HUES64 (cell line): ENCODE results near the gene NOL6. TPM values are rescaled to one million over a fixed set of nuclear protein-coding genes. Genes with fewer than 3 reads are reported as not detected.
"Not testable (repeated sequence)": the region's sequence is repeated elsewhere in the genome, so short reads cannot be mapped to it uniquely, and the experiment has no call there.

Source experiments
- H3K27ac ChIP-seq: 2 replicates; pipeline ENCODE4 v1.7.0; 2013; ENCODE audit warnings: low read depth, low read length, inconsistent platforms
- H3K27me3 ChIP-seq: 2 replicates; pipeline ENCODE4 v1.6.1; 2013; ENCODE audit warnings: mild to moderate bottlenecking, low read length; ENCODE audit not compliant: insufficient read depth
- H3K36me3 ChIP-seq: 2 replicates; pipeline ENCODE4 v1.6.1; 2013; ENCODE audit warnings: mild to moderate bottlenecking, low read length; ENCODE audit not compliant: insufficient read depth
- H3K4me1 ChIP-seq: 2 replicates; pipeline ENCODE4 v1.6.1; 2013; ENCODE audit warnings: mild to moderate bottlenecking, low read length, moderate library complexity; ENCODE audit not compliant: insufficient read depth
- H3K4me3 ChIP-seq: 2 replicates; pipeline ENCODE4 v1.5.1; 2013; ENCODE audit warnings: mild to moderate bottlenecking, low read length, moderate library complexity
- H3K9ac ChIP-seq: 2 replicates; pipeline ENCODE4 v1.6.1; 2013; ENCODE audit warnings: mild to moderate bottlenecking, low read depth, low read length
- H3K9me3 ChIP-seq: 2 replicates; pipeline ENCODE4 v1.6.1; 2013; ENCODE audit warnings: low read depth, low read length; ENCODE audit not compliant: insufficient read depth
- WGBS: fragments of 150-250, 120-280 bp; methylation state at CpG from one replicate; pipeline ENCODE4 v1.1.7; 2013; ENCODE audit warnings: missing lambda C conversion rate; 5-methylcytosine and 5-hydroxymethylcytosine counted together
- polyA plus RNA-seq, 2 experiments: library from polyadenylated mRNA; stranded (reverse); fragments of 50-300 nt; gene quantifications; one replicate each; pipeline ENCODE4 v1.2.3, GENCODE V29; 2013

The NOL6 gene, protein sequence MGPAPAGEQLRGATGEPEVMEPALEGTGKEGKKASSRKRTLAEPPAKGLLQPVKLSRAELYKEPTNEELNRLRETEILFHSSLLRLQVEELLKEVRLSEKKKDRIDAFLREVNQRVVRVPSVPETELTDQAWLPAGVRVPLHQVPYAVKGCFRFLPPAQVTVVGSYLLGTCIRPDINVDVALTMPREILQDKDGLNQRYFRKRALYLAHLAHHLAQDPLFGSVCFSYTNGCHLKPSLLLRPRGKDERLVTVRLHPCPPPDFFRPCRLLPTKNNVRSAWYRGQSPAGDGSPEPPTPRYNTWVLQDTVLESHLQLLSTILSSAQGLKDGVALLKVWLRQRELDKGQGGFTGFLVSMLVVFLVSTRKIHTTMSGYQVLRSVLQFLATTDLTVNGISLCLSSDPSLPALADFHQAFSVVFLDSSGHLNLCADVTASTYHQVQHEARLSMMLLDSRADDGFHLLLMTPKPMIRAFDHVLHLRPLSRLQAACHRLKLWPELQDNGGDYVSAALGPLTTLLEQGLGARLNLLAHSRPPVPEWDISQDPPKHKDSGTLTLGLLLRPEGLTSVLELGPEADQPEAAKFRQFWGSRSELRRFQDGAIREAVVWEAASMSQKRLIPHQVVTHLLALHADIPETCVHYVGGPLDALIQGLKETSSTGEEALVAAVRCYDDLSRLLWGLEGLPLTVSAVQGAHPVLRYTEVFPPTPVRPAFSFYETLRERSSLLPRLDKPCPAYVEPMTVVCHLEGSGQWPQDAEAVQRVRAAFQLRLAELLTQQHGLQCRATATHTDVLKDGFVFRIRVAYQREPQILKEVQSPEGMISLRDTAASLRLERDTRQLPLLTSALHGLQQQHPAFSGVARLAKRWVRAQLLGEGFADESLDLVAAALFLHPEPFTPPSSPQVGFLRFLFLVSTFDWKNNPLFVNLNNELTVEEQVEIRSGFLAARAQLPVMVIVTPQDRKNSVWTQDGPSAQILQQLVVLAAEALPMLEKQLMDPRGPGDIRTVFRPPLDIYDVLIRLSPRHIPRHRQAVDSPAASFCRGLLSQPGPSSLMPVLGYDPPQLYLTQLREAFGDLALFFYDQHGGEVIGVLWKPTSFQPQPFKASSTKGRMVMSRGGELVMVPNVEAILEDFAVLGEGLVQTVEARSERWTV
- 30.8 TPM for polyA plus RNA-seq (2013, experiment 1 of 2)
- 24.1 TPM for polyA plus RNA-seq (2013, experiment 2 of 2)

DNA sequence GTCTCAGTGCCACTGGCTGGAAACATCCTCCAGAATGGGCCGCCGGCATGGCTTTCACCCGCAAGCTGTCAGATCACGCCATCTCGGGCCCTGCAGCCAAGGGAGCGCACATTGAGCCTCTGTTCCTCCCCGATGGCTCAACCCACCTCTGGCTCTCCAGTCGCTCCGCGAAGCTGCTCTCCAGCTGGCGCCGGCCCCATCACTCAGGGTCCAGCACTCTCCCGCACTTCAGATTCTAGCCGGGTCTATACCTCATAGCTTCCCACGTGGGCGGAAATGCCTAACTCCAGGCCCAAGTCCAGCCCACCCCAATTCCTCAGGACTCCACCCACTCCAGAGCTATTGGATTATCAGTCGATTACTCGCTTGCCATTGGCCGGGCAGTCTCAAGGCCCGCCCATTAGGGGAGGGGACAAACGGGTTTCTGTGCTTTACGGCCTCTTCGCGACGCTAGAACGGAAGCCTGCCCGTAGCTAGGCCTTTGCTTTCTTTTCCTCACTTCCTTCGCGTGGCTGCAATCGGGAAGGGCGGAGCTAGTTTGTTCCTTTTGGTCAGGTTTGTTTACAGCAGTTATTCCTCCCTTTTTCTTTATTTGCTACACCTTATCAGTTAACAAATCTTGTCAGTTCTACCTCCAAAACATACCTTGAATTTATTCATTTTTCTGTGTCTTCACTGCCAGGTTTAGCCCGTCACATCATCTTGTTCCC, at the start of gene NOL6:
Gene NOL6 (minus strand): TSS at position 282 of the 710 bp plus-strand sequence. CDS start 82 bp downstream, at position 200.
- Histone ChIP-seq H3K36me3 (peaks cover 33% of the 10 kb centered on the region), H3K4me3 (peak within 1 kb of the TSS; percentile 89), H3K27me3 (no peaks in the 10 kb centered on the region), H3K9ac (peak within 1 kb of the TSS; percentile 75), H3K4me1 (no peaks in the 10 kb centered on the region), H3K27ac (no peak within 1 kb of the TSS), H3K9me3 (no peaks in the 10 kb centered on the region)
- WGBS, result under 1% methylated on average over 32 of the region's 32 CpGs

DNA sequence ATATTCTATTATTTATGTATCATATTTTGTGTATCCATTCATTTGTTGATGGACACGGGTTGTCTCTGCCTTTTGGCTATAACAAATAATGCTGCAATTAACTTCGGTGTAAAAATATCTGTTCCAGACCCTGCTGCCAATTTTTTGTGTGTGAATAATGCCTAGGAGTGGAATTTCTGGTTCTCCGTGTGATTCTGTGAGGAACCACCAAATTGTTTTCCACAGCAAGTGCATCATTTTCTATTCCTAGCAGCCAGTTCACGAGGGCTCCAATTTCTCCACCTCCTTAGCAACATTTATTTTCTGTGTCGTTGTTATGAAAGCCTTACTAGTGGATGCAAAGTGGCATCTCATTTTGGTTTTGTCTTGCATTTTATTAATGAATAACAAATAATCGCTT, 48.1 kb upstream of the NOL6 start:
- WGBS, result 67% methylated on average over 5 of the region's 6 CpGs
- H3K27me3 ChIP-seq, result peaks cover 12% of the 10 kb centered on the region
- not testable (repeated sequence) for H3K9me3 ChIP-seq, H3K9ac ChIP-seq, H3K4me3 ChIP-seq, H3K4me1 ChIP-seq, H3K36me3 ChIP-seq, H3K27ac ChIP-seq

DNA sequence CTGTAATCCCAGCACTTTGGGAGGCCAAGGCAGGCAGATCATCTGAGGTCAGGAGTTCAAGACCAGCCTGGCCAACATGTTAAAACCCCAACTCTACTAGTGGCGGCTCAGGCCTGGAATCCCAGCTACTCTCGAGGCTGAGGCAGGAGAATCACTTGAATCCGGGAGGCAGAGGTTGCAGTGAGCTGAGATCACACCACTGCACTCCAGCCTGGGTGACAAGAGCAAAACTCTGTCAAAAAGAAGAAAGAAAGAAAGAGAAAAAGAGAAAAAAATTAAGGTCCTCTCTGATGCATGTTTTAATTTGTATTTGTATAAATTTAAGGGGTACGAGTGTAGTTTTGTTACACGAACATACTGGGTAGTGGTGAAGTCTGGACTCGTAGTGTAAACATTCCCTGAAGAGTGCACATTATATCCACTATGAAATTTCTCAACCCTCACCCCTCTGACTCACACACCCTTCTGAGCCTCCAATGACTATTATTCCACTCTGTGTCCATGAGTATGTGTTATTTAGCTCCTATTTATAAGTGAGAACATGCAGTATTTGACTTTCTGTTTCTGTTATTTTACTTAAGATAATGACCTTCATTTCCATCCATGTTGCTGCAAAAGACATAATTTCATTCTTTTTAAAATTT, 44.3 kb upstream of the NOL6 start:
- H3K36me3 ChIP-seq, H3K27ac ChIP-seq, H3K27me3 ChIP-seq, H3K9ac ChIP-seq, H3K4me3 ChIP-seq, H3K9me3 ChIP-seq, H3K4me1 ChIP-seq: not testable (repeated sequence)
- 63% methylated on average over 5 of the region's 6 CpGs for WGBS

DNA sequence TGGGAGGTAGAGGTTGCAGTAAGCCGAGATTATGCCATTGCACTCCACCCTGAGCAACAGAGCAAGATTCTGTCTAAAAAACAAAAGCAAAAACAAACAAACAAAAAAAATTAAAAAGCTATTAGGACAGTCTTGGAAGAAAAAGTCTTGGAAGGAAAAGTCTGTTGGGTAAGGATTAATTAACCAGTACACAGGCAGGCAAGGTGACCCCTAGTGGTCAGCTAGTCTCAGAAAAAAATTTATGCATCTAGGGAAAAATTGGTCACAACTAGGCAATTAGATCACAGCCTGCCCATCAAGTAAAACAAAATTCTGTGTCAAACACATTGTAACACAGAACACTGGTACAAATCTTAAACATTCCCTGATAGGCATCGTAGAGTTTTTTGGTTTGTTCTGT, 43.6 kb upstream of the NOL6 start:
- H3K27ac ChIP-seq, result no peak overlapping the region
- H3K36me3 ChIP-seq, result no peaks in the 10 kb centered on the region
- 100% methylated on average over 2 of the region's 2 CpGs for WGBS
- no peak overlapping the region for H3K9ac ChIP-seq
- no peaks in the 10 kb centered on the region for H3K9me3 ChIP-seq
- H3K27me3 ChIP-seq, result no peaks in the 10 kb centered on the region
- H3K4me3 ChIP-seq, result no peak overlapping the region
- H3K4me1 ChIP-seq, result no peaks in the 10 kb centered on the region

DNA sequence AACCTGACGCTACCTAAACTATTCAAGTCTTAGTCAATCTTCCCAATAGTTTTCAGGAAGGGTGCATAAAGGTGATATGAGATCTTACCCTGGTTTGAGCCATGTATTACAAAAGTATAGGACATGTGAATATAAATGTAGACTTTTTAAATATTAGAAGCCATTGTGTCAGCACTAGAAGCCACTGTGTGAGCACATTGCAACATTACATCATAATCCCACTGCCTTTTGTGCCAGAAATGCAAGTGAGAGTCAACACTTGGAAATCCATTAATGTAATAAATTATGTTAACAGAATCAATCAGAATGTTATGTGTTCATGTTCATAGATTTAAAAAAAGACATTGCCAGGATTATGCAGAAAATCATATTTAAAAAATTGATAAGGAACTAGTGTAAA, 42.7 kb upstream of the NOL6 start:
- H3K36me3 ChIP-seq, H3K27me3 ChIP-seq, H3K9ac ChIP-seq, H3K4me3 ChIP-seq, H3K9me3 ChIP-seq, H3K27ac ChIP-seq, H3K4me1 ChIP-seq: not testable (repeated sequence)
- WGBS, result no CpG with 5 or more reads among the region's 1 CpG

DNA sequence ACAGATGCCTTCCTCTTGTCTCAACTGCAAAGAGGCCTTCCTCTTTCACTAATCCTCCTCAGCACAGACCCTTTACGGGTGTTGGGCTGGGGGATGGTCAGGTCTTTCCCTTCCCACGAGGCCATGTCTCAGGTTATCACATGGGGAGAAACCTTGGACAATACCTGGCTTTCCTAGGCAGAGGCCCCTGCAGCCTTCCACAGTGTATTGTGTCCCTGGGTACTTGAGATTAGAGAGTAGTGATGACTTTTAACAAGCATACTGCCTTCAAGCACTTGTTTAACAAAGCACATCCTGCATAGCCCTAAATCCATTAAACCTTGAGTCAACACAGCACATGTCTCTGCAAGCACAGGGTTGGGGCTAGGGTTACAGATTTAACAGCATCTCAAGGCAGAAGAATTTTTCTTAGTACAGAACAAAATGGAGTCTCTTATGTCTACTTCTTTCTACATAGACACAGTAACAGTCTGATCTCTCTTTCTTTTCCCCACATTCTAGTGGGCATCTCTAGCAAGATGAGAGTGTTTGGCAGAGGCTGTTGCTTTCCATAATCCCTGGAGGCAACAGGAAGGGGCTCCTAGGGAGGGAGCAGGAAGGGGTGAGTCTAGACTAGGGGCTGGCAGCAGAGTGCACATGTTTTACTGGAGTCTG, 41.7 kb upstream of the NOL6 start:
- 48% methylated on average over 2 of the region's 2 CpGs for WGBS
- not testable (repeated sequence) for H3K9me3 ChIP-seq, H3K27ac ChIP-seq, H3K4me1 ChIP-seq, H3K27me3 ChIP-seq, H3K9ac ChIP-seq, H3K4me3 ChIP-seq, H3K36me3 ChIP-seq

DNA sequence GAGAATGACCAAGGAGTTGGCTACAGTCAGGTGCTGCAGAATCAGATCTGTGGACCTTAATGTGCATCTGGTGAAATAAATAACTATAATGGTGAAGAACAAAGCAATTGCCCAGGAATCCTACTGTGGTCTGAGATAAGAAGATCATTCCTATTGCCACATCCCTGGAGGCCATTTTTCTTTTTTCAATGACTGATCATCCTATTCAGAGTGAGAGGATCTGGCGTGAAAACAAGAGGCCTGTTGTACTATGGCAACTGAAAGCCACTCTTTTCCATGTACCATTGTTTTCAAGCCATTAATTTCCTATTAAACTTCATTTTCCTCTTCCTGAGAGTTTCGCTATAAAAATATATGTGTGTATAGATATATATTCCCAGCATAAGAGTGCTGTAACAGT, 38.8 kb upstream of the NOL6 start:
- not testable (repeated sequence) for H3K4me1 ChIP-seq, H3K27ac ChIP-seq, H3K4me3 ChIP-seq, H3K9me3 ChIP-seq, H3K9ac ChIP-seq, H3K27me3 ChIP-seq, H3K36me3 ChIP-seq
- WGBS, result 100% methylated on average over 1 of the region's 2 CpGs

DNA sequence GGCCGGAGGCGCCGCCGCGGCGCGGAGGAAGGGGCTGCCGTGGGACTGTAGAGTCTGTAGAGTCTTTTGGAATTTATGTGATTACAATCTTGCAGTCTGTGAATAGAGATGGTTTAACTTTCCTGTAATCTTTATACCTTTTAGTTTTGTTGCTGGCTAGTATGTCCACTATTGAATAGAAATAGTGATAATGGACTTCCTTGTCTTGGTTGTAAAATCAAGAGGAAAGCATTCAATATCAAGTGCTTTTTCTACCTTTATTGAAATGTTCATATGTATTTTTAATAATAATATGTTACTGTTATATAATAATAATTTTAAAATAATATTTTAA, 37.4 kb upstream of the NOL6 start:
- H3K27ac ChIP-seq, result peak overlapping the region; percentile 77; the same call in 1 of the 2 replicates
- H3K4me1 ChIP-seq, H3K9me3 ChIP-seq, H3K36me3 ChIP-seq, H3K27me3 ChIP-seq: not testable (repeated sequence)
- H3K9ac ChIP-seq, result peak overlapping the region; percentile 93
- peak overlapping the region; percentile 82 for H3K4me3 ChIP-seq
- 3% methylated on average over 8 of the region's 8 CpGs for WGBS

DNA sequence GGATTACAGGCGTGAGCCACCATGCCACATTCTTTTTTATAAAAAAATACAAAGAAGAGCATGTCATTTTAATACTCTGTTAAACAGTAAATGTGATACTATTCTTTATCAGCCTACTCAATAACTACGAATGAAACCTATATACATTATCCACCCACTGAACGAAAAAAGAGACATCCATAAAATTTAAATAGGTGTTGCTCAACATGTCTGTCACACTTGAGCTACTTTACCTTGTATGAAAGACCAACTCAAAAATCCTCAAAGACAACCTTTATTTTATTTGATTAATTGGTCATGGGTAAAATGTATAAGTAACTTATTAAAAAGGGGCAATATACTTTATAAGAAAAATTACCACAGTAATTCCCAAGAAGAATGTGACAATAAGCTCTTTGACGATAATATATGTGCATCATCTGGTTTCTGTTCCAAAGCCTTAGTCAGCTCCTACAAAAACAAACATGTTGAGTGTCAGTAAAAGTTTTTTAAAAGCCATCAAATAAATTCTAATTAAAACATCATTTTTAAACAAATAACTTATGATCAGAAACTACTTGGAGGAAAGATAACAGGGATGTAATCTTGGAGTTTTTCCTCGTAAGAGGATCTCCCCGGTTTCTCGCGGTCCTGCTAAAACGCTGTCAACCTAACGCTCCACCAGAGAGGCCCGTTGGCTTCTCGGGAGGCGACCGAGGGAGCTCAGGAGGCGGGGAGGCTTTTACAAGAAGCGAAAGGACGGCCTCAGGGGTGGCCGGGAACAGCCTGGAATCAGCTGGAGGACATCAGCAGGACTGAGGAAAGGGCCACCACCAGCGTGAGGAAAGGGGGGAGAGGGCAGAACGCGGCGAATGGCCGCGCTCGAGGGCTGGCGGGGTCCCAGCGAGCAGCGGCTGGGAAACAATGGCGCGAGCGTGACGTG, 36.8 kb upstream of the NOL6 start:
- Histone ChIP-seq H3K27me3 (no peaks in the 10 kb centered on the region), H3K9me3 (no peaks in the 10 kb centered on the region), H3K36me3 (no peaks in the 10 kb centered on the region), H3K4me3 (peak overlapping the region; percentile 82), H3K9ac (peak overlapping the region; percentile 93), H3K27ac (peak overlapping the region; percentile 77; the same call in 1 of the 2 replicates), H3K4me1 (no peaks in the 10 kb centered on the region)
- WGBS, result 10% methylated on average over 32 of the region's 32 CpGs
